Esophagus squamous epithelium (tissue), 5 donors: ENCODE data around the gene IQCK. TPM values are rescaled to one million over a fixed set of nuclear protein-coding genes. Genes with fewer than 3 reads are reported as not detected.

ENCODE experiments used
- DNase-seq: peaks from one replicate; lab custom pipeline; 2025; lab: John Stamatoyannopoulos, UW
- H3K27ac ChIP-seq, 4 donors: fragments of 200-600 bp; sonication (generic); one replicate each; pipeline ENCODE4 v1.5.1; 2016 to 2019; ENCODE audit warnings: mild to moderate bottlenecking in 1 of 4
- H3K27me3 ChIP-seq, 4 donors: fragments of 200-600 bp; sonication (generic); 1 replicate in 3 of 4; 2 replicates in 1 of 4; pipeline versions ENCODE4 v1.5.1 to v1.6.0; 2017 to 2021; ENCODE audit warnings: antibody characterized with exemption in 1 of 4
- H3K36me3 ChIP-seq, 3 donors: fragments of 200-600 bp; sonication (generic); one replicate each; pipeline ENCODE4 v1.5.1; 2016 to 2019
- H3K4me1 ChIP-seq, 3 donors: fragments of 200-600 bp; sonication (generic); one replicate each; pipeline ENCODE4 v1.5.1; 2017 to 2019
- H3K4me3 ChIP-seq, 4 donors: fragments of 200-600 bp; sonication (generic); 1 replicate in 3 of 4; 2 replicates in 1 of 4; pipeline ENCODE4 v1.5.1; 2016 to 2019; ENCODE audit warnings: mild to moderate bottlenecking in 2 of 4, moderate library complexity in 1 of 4
- H3K9me3 ChIP-seq, 3 donors: fragments of 200-600 bp; sonication (generic); one replicate each; pipeline ENCODE4 v1.5.1; 2016 to 2019
- CTCF ChIP-seq, 6 experiments: fragments of 450-650 bp in 4 of 6; fragments of 200-600 bp in 2 of 6; sonication (generic) in 2 of 6; IDR thresholded peaks; one replicate each; pipeline ENCODE4 v1.5.1; 2016 to 2019; ENCODE audit warnings: antibody characterized with exemption in 6 of 6, mild to moderate bottlenecking in 4 of 6, moderate library complexity in 4 of 6
- POLR2A ChIP-seq, 4 donors: fragments of 450-650 bp; IDR thresholded peaks; one replicate each; pipeline ENCODE4 v1.6.1; 2017; ENCODE audit warnings: antibody characterized with exemption in 4 of 4, mild to moderate bottlenecking in 4 of 4, moderate library complexity in 3 of 4
- WGBS, 2 donors: methylation state at CpG; one replicate each; pipeline ENCODE4 v1.1.5; 2018; 5-methylcytosine and 5-hydroxymethylcytosine counted together
- intact Hi-C: fragments of 100-400 bp; cut with DNase I; formaldehyde crosslinking; loops from one replicate; pipeline ENCODE4 v1.15.0; 2022
- total RNA-seq, 4 donors: library from RNA; depleted of rRNA; stranded (reverse); fragments of >200 nt; gene quantifications; one replicate each; pipeline ENCODE4 v1.1.0, GENCODE V29; 2016
- donor health status: DM: yes; HTN: yes; CAD: no.

The IQCK gene
- total RNA-seq, 4 donors from 2014 or later, result 2.2 to 9.3 (median 6.1) TPM

GRCh38 chr16:19746561-19746960, 28.5 kb downstream of the IQCK start:
- DNase-seq, result no peak
- Histone ChIP-seq H3K4me1 (peaks cover 0 to 21% (median 0%) of the 10 kb centered on the region in 3 donors), H3K36me3 (no peaks in the 10 kb centered on the region), H3K4me3 (no peak overlapping the region), H3K9me3 (no peaks in the 10 kb centered on the region), H3K27me3 (no peaks in the 10 kb centered on the region), H3K27ac (no peak overlapping the region)
- intact Hi-C loops, result no loop called here
- no peak for TF ChIP-seq CTCF (IDR thresholded peaks at IDR 0.05)
- no peak for TF ChIP-seq POLR2A (IDR thresholded peaks at IDR 0.05)
- 46 to 59% methylated on average over 4 of the region's 4 CpGs for WGBS, 2 donors

- no peaks in the 10 kb centered on the region for H3K27me3 ChIP-seq
- no peaks in the 10 kb centered on the region for H3K36me3 ChIP-seq
- intact Hi-C loops, result no loop called here
- DNase-seq, result no peak
- no peaks in the 10 kb centered on the region for H3K9me3 ChIP-seq
- peaks cover 0 to 28% (median 0%) of the 10 kb centered on the region in 3 donors for H3K4me1 ChIP-seq
- no peak overlapping the region for H3K27ac ChIP-seq
- 33 to 42% methylated on average over 2 of the region's 2 CpGs for WGBS, 2 donors
- H3K4me3 ChIP-seq, result no peak overlapping the region
- no peak for TF ChIP-seq CTCF (IDR thresholded peaks at IDR 0.05)
- TF ChIP-seq POLR2A (IDR thresholded peaks at IDR 0.05), result no peak
Observed at GRCh38 chr16:19748389-19749168, 30.5 kb downstream of the IQCK start.

GRCh38 chr16:19749571-19750080, 31.6 kb downstream of the IQCK start:
- no peak for DNase-seq
- intact Hi-C loops, result no loop called here
- no peak overlapping the region for H3K27ac ChIP-seq
- no peaks in the 10 kb centered on the region for H3K27me3 ChIP-seq
- H3K4me3 ChIP-seq, result no peak overlapping the region
- TF ChIP-seq CTCF (IDR thresholded peaks at IDR 0.05) (no peak), POLR2A (IDR thresholded peaks at IDR 0.05) (no peak)
- H3K36me3 ChIP-seq, result no peaks in the 10 kb centered on the region
- H3K4me1 ChIP-seq, result peaks cover 0 to 28% (median 0%) of the 10 kb centered on the region in 3 donors
- no peaks in the 10 kb centered on the region for H3K9me3 ChIP-seq
- WGBS, 2 donors, result 80 to 88% methylated on average over 4 of the region's 4 CpGs

- intact Hi-C loops, result no loop called here
- Histone ChIP-seq H3K4me1 (peaks cover 0 to 28% (median 0%) of the 10 kb centered on the region in 3 donors), H3K27me3 (no peaks in the 10 kb centered on the region), H3K27ac (no peak overlapping the region), H3K9me3 (no peaks in the 10 kb centered on the region), H3K36me3 (no peaks in the 10 kb centered on the region), H3K4me3 (no peak overlapping the region)
- DNase-seq, result no peak
- WGBS, 2 donors, result 71 to 76% methylated on average over 6 of the region's 6 CpGs
- TF ChIP-seq POLR2A (IDR thresholded peaks at IDR 0.05) (no peak), CTCF (IDR thresholded peaks at IDR 0.05) (no peak)
Observed at GRCh38 chr16:19751478-19752385, 33.7 kb downstream of the IQCK start.
